Measurements from ENCODE around the gene ECEL1.

GRCh38 chr2:232455426-232456255, 32.0 kb downstream of the ECEL1 start, which contains the start of gene ALPI:
- no peak for TF ChIP-seq CTCF (IDR thresholded peaks at IDR 0.05)
- TF ChIP-seq POLR2A (IDR thresholded peaks at IDR 0.05), result no peak

All from uterus (tissue), 2 donors.